GM12878 (cell line): ENCODE data around the gene EEFSEC.

Experiments
- ASH2L ChIP-seq: fragments of 300-600, 200-600 bp; sonication (generic); IDR thresholded peaks from 2 replicates; pipeline ENCODE4 v1.6.1; 2017; ENCODE audit warnings: low read depth, mild to moderate bottlenecking, borderline replicate concordance
- CHD4 ChIP-seq: fragments of 200-600 bp; sonication (generic); IDR thresholded peaks from 2 replicates; pipeline ENCODE4 v1.6.1; 2016; ENCODE audit warnings: mild to moderate bottlenecking
- CTCF ChIP-seq, 3 experiments: IDR thresholded peaks in 2 of 3; conservative IDR thresholded peaks in 1 of 3; 2 replicates each; pipeline ENCODE4 v1.5.1; 2011; ENCODE audit warnings: low read depth in 3 of 3, low read length in 3 of 3, mild to moderate bottlenecking in 3 of 3, control low read depth in 2 of 3, moderate library complexity in 2 of 3, inconsistent platforms in 1 of 3, mixed read lengths in 1 of 3; ENCODE audit not compliant: control insufficient read depth in 2 of 3, insufficient read depth in 1 of 3; ENCODE audit errors: extremely low read depth in 1 of 3
- EGR1 ChIP-seq, 2 experiments: IDR thresholded peaks; 1 replicate in 1 of 2; 2 replicates in 1 of 2; pipeline ENCODE4 v1.6.1; 2011 to 2012; ENCODE audit warnings: low read depth in 2 of 2, low read length in 2 of 2, borderline replicate concordance in 1 of 2, mild to moderate bottlenecking in 1 of 2, moderate library complexity in 1 of 2
- ELK1 ChIP-seq: IDR thresholded peaks from 2 replicates; pipeline ENCODE4 v1.6.1; 2012; ENCODE audit warnings: low read depth, low read length, improper control_type of control experiment
- EP300 ChIP-seq, 2 experiments: fragments of 150-350 bp in 1 of 2; IDR thresholded peaks; 2 replicates each; pipeline ENCODE4 v1.6.1; 2011 to 2012; ENCODE audit warnings: low read depth in 2 of 2, low read length in 2 of 2, borderline replicate concordance in 1 of 2, improper control_type of control experiment in 1 of 2, inconsistent platforms in 1 of 2; ENCODE audit not compliant: control insufficient read depth in 1 of 2
- EZH2 ChIP-seq: IDR thresholded peaks from 2 replicates; pipeline ENCODE4 v1.6.1; 2012; ENCODE audit warnings: low read depth, mild to moderate bottlenecking, control low read depth, inconsistent platforms, low read length, borderline replicate concordance; ENCODE audit not compliant: control insufficient read depth
- NR2C2 ChIP-seq: IDR thresholded peaks from 2 replicates; pipeline ENCODE4 v1.6.1; 2011; ENCODE audit warnings: borderline replicate concordance, low read depth; ENCODE audit not compliant: control insufficient read depth, insufficient read length
- POLR2AphosphoS5 ChIP-seq: IDR thresholded peaks from 2 replicates; pipeline ENCODE4 v1.6.1; 2011; ENCODE audit warnings: mild to moderate bottlenecking, low read length, inconsistent platforms
- SMC3 ChIP-seq: IDR thresholded peaks from 2 replicates; pipeline ENCODE4 v1.6.1; 2011; ENCODE audit warnings: low read length, improper control_type of control experiment, borderline replicate concordance
- YY1 ChIP-seq: IDR thresholded peaks from 2 replicates; pipeline ENCODE4 v1.6.1; 2011; ENCODE audit warnings: low read depth, mild to moderate bottlenecking, low read length
- TF ChIP-seq, protein P1 (sequence below): fragments of 450-650 bp; formaldehyde crosslinking; IDR thresholded peaks from 2 replicates; pipeline ENCODE4 v1.5.0; 2022; ENCODE audit warnings: mild to moderate bottlenecking, missing genetic modification characterization
- TF ChIP-seq, protein P2 (sequence below): IDR thresholded peaks from 2 replicates; pipeline ENCODE4 v1.6.1; 2012; ENCODE audit warnings: mild to moderate bottlenecking, low read depth, low read length
- TF ChIP-seq, protein P3 (sequence below): fragments of 450-650 bp; IDR thresholded peaks from 2 replicates; pipeline ENCODE4 v1.6.1; 2017; ENCODE audit warnings: mild to moderate bottlenecking

DNA sequence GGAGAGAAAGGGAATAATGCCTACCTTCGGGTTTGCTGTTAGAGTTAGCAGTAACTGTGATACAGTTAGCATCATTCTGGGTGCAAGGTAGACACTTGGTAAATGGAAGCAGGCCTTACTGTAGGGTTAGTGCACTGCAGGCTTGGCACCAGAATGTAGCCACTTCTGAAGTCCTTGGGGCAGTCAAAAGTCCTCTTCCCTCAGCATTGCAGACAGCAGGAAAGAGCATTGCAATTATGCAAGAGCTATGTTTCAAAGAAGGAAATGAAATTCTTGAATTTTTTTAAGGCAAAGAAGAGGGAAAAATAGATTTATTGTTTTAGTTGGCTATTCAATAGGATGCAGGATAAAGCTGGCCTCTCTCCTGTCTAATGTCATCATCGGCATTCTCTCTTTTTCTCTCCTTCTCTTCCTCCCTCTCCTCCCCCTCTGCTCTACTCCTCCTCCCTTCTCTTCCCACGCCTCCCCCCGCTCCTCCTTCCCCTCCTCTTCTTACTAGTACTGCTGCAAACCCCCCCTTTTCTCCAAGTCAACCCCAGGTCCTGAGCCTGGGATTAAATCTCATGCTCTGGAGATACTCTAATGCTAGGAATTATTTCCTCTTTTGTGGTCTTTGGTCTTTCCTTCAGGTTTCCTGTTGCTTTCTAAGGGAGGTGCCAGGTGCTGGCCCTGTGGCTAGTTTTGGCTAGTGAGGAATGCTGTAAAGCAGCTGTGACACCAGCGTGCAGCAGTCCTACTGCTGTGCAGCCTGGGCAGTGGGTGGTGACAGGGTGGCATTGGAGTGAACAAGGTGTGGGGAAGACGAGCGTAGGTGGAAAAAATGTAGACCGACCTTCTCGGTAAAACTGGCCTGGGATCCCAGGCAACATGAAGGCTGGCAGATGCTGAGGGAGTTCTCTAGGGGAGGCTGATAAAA is 21.7 kb downstream of the EEFSEC start:
- no peak for TF ChIP-seq EP300 (IDR thresholded peaks at IDR 0.05; ENCODE audit: borderline replicate concordance in 1 of 2, control insufficient read depth in 1 of 2, low read depth in 2 of 2, low read length in 2 of 2)
- TF ChIP-seq EGR1 (IDR thresholded peaks at IDR 0.05; ENCODE audit: borderline replicate concordance in 1 of 2, low read depth in 2 of 2, low read length in 2 of 2): no peak
- TF ChIP-seq CTCF (IDR thresholded peaks at IDR 0.05 in 2 of 3, conservative IDR thresholded peaks at IDR 0.05 in 1 of 3; ENCODE audit: control insufficient read depth in 2 of 3, extremely low read depth in 1 of 3, insufficient read depth in 1 of 3, low read depth in 3 of 3, low read length in 3 of 3): no peak
- TF ChIP-seq NR2C2: no peak
- no peak for TF ChIP-seq ELK1
- no peak for TF ChIP-seq POLR2AphosphoS5
- no peak for TF ChIP-seq EZH2
- TF ChIP-seq SMC3: no peak
- TF ChIP-seq YY1: no peak
- no peak for TF ChIP-seq ASH2L
- TF ChIP-seq, protein P1, sequence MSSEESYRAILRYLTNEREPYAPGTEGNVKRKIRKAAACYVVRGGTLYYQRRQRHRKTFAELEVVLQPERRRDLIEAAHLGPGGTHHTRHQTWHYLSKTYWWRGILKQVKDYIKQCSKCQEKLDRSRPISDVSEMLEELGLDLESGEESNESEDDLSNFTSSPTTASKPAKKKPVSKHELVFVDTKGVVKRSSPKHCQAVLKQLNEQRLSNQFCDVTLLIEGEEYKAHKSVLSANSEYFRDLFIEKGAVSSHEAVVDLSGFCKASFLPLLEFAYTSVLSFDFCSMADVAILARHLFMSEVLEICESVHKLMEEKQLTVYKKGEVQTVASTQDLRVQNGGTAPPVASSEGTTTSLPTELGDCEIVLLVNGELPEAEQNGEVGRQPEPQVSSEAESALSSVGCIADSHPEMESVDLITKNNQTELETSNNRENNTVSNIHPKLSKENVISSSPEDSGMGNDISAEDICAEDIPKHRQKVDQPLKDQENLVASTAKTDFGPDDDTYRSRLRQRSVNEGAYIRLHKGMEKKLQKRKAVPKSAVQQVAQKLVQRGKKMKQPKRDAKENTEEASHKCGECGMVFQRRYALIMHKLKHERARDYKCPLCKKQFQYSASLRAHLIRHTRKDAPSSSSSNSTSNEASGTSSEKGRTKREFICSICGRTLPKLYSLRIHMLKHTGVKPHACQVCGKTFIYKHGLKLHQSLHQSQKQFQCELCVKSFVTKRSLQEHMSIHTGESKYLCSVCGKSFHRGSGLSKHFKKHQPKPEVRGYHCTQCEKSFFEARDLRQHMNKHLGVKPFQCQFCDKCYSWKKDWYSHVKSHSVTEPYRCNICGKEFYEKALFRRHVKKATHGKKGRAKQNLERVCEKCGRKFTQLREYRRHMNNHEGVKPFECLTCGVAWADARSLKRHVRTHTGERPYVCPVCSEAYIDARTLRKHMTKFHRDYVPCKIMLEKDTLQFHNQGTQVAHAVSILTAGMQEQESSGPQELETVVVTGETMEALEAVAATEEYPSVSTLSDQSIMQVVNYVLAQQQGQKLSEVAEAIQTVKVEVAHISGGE (CRISPR knock-in tag): no peak
- TF ChIP-seq, protein P2, sequence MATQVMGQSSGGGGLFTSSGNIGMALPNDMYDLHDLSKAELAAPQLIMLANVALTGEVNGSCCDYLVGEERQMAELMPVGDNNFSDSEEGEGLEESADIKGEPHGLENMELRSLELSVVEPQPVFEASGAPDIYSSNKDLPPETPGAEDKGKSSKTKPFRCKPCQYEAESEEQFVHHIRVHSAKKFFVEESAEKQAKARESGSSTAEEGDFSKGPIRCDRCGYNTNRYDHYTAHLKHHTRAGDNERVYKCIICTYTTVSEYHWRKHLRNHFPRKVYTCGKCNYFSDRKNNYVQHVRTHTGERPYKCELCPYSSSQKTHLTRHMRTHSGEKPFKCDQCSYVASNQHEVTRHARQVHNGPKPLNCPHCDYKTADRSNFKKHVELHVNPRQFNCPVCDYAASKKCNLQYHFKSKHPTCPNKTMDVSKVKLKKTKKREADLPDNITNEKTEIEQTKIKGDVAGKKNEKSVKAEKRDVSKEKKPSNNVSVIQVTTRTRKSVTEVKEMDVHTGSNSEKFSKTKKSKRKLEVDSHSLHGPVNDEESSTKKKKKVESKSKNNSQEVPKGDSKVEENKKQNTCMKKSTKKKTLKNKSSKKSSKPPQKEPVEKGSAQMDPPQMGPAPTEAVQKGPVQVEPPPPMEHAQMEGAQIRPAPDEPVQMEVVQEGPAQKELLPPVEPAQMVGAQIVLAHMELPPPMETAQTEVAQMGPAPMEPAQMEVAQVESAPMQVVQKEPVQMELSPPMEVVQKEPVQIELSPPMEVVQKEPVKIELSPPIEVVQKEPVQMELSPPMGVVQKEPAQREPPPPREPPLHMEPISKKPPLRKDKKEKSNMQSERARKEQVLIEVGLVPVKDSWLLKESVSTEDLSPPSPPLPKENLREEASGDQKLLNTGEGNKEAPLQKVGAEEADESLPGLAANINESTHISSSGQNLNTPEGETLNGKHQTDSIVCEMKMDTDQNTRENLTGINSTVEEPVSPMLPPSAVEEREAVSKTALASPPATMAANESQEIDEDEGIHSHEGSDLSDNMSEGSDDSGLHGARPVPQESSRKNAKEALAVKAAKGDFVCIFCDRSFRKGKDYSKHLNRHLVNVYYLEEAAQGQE: no peak
- TF ChIP-seq, protein P3, sequence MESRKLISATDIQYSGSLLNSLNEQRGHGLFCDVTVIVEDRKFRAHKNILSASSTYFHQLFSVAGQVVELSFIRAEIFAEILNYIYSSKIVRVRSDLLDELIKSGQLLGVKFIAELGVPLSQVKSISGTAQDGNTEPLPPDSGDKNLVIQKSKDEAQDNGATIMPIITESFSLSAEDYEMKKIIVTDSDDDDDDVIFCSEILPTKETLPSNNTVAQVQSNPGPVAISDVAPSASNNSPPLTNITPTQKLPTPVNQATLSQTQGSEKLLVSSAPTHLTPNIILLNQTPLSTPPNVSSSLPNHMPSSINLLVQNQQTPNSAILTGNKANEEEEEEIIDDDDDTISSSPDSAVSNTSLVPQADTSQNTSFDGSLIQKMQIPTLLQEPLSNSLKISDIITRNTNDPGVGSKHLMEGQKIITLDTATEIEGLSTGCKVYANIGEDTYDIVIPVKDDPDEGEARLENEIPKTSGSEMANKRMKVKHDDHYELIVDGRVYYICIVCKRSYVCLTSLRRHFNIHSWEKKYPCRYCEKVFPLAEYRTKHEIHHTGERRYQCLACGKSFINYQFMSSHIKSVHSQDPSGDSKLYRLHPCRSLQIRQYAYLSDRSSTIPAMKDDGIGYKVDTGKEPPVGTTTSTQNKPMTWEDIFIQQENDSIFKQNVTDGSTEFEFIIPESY: no peak
- TF ChIP-seq CHD4: no peak
